HG03060 (cell line): ENCODE data around the gene MAP3K2.
"Not testable (repeated sequence)": the region's sequence is repeated elsewhere in the genome, so short reads cannot be mapped to it uniquely, and the experiment has no call there.

Experiments used
- ATAC-seq: cut with Tn5 transposase; IDR thresholded peaks from one replicate; pipeline ENCODE4 v1.9.1; 2021; ENCODE audit warnings: low read depth, moderate number of reproducible peaks; ENCODE audit not compliant: unreplicated experiment

Gene MAP3K2

DNA sequence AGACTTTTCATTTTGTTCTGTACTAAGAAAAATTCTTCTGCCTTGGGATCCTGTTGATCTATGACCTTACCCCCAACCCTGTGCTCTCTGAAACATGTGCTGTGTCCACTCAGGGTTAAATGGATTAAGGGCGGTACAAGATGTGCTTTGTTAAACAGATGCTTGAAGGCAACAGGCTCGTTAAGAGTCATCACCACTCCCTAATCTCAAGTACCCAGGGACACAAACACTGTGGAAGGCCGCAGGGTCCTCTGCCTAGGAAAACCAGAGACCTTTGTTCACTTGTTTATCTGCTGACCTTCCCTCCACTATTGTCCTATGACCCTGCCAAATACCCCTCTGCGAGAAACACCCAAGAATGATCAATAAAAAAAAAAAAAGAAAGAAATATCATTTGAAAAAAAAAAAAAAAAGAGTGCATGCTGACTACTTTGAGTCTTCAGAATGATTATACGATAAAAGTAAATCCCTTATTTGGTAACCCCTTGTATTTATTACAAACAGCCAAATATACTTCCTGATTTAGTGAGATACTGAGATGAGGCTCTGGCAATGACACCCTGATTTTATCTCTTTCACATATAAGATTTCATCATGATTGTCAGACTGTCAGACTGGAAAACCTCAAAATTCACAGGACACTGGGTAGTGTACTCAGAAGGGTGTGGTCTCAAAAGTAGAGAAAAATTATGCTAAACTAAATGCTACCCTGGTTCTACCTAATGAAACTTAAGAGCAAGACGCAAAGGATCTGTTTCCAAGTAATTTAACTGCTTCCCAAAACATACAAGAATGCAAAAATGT lies 33.7 kb downstream of the MAP3K2 start:
- ATAC-seq: not testable (repeated sequence)

GRCh38 chr2:127353223-127353622 lies 34.6 kb downstream of the MAP3K2 start:
- ATAC-seq: not testable (repeated sequence)

GRCh38 chr2:127351603-127352002 lies 36.2 kb downstream of the MAP3K2 start:
- no peak for ATAC-seq

GRCh38 chr2:127348426-127349000 lies 39.3 kb downstream of the MAP3K2 start:
- ATAC-seq: no peak

DNA sequence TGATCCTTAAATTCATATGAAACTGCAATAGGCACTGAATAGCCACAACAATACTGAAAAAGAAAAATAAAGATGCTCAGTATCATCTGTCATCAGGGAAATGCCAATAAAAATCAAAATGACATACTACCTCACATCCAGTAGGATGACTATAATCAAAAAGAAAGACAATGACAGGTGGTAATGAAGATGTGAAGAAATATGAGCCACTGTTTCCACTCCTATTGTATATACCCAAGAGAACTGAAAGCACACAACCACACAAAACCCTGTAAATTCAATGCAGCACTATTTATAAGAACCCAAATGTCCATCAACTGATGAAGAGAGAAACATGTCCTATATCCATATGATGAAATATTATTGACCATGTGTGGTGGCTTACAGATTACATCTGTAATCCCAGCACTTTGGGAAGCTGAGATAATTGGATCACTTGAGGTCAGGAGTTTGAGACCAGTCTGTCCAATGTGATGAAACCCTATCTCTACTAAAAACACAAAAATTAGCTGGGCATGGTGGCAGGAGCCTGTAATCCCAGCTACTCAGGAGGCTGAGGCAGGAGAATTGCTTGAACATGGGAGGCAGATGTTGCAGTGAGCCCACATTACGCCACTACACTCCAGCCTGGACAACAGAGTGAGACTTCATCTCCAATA lies 39.9 kb downstream of the MAP3K2 start:
- no peak for ATAC-seq

DNA sequence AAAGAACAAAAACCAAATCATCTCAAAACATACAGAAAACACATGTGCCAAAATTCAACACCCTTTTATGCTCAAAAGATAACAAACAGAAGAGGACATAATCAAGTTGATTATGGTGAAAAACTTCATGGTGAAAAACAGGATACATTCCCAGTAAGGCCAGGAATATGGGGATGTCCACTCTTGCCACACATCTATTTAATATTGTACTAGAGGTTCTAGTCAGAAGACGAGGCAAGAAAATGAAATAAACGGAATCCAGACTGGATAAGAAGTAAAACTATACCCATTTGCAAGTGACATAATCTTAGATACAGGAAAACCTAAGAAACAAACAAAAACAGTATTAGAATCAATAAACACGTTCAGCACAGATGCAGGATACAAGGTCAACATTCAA lies 40.8 kb downstream of the MAP3K2 start:
- ATAC-seq: no peak

GRCh38 chr2:127343277-127343676 lies 44.5 kb downstream of the MAP3K2 start:
- no peak for ATAC-seq

- peak; percentile 84 for ATAC-seq
Measured at GRCh38 chr2:127342101-127342500, 45.7 kb downstream of the MAP3K2 start.

GRCh38 chr2:127332335-127332734 lies 55.4 kb downstream of the MAP3K2 start:
- ATAC-seq: no peak

- ATAC-seq: no peak
Measured at GRCh38 chr2:127330753-127331152, 57.0 kb downstream of the MAP3K2 start.

- no peak for ATAC-seq
Measured at GRCh38 chr2:127326289-127326945, 61.4 kb downstream of the MAP3K2 start.

GRCh38 chr2:127324635-127325034 lies 63.1 kb downstream of the MAP3K2 start:
- ATAC-seq: no peak

DNA sequence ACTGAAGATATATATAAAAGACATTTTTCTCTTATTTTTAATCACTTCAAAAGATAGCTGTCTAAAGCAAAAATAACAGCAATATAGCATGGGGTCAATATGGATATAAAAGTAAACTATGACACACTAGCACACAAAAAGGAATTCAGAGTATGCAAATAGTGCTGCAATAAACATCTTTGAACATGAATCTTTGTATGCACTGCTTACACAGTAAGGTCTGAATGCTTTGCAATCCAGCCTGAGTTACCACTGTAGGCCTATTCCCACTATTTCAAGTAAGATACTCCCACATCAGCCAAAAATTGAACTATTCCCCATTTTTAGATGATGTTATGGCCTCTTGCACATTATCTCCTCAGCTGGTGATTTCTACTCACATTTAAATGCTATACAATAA lies 66.5 kb downstream of the MAP3K2 start:
- ATAC-seq: no peak

- no peak for ATAC-seq
Measured at GRCh38 chr2:127320586-127321275, 67.0 kb downstream of the MAP3K2 start.

DNA sequence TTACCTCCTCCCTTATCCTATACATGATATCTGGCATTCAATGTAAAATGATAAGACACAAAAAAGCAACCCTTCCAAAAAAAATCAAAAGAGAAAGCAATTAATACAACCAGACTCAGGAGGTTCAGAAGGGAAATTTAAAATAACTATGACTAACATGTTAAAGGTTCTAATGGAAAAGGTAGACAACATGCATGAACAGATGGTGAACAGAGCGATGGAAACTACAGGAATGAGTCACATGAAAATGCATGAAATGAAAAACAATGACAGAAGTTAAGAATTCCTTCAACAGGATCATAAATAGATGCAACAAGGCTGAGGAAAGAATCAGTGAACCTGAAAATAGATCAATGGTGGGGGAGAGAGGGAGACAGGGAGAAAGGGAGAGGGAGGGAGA lies 67.7 kb downstream of the MAP3K2 start:
- ATAC-seq: no peak

DNA sequence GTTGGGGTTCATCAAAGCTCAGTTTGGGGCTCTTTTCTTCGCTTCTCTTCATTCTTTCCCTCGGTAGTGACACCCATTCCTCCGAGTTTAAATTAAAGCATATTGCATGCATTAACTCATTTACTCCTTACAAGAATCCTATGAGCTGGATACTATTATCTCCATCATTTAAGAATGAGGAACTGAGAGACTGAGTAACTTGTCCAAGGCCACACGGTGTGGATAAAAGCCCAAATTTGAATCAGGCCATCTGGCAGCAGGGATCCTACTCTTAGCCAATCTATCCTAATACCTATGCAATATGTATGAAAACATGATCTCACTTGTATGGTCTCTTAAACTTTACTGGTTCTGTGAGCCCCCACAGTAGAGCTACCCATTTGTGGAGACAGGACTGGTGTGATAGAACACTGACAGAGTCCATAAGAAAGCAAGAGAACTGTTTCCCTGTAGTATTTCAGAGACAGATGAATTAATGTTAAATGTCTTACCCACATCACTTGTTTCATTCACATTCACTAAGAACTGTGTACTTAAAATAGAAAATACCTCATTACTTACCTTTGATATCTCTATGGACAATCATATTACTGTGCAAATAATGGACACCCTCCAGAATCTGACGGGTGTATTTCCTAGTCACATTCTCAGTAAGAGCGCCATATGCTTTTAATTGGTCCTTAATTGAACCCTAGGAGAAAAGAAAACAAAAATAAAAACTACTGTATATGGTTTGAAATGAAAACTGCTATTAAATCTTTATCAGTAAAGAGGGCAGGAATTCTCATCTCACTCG lies 73.4 kb downstream of the MAP3K2 start:
- no peak for ATAC-seq

GRCh38 chr2:127313406-127313805 lies 74.4 kb downstream of the MAP3K2 start:
- peak; percentile 99 for ATAC-seq

- ATAC-seq: no peak
Measured at GRCh38 chr2:127310980-127311379, 76.8 kb downstream of the MAP3K2 start.

GRCh38 chr2:127309468-127309867 lies 78.3 kb downstream of the MAP3K2 start:
- ATAC-seq: no peak
